GM19193 (cell line): ENCODE data around the gene ANXA9.

Experiments used
- POLR2A ChIP-seq: IDR thresholded peaks from 4 replicates; pipeline ENCODE4 v1.6.1; 2011; ENCODE audit not compliant: insufficient read depth, insufficient read length; ENCODE audit errors: extremely low read depth

ANXA9 gene, protein sequence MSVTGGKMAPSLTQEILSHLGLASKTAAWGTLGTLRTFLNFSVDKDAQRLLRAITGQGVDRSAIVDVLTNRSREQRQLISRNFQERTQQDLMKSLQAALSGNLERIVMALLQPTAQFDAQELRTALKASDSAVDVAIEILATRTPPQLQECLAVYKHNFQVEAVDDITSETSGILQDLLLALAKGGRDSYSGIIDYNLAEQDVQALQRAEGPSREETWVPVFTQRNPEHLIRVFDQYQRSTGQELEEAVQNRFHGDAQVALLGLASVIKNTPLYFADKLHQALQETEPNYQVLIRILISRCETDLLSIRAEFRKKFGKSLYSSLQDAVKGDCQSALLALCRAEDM

GRCh38 chr1:150981805-150982712 lies at the start of gene ANXA9:
ANXA9 (plus strand) TSS chr1:150982292; CDS start chr1:150983106, 814 bp downstream.
- TF ChIP-seq POLR2A = no peak

- TF ChIP-seq POLR2A = no peak
These were observed 37.2 kb upstream of the ANXA9 start for GRCh38 chr1:150944856-150945255.

DNA sequence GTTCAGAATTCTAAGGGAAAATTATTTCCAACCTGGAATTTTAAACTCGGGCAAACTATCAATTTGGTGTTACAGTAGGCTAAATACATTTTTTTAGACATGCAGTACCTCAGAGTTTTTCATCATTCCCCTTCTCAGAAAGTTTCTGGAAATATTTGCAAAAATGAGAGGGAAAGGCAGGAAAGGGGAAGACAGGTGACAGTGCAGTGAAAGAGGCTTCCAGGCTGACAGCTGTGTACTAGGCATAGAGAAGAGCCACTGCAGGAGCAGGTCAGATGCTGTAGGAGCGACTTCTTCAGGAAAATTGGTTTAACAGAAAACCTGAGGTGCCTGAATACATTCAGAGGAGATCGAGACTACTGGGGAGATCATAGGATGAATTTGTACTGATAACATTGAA lies 27.4 kb upstream of the ANXA9 start:
- TF ChIP-seq POLR2A = no peak

DNA sequence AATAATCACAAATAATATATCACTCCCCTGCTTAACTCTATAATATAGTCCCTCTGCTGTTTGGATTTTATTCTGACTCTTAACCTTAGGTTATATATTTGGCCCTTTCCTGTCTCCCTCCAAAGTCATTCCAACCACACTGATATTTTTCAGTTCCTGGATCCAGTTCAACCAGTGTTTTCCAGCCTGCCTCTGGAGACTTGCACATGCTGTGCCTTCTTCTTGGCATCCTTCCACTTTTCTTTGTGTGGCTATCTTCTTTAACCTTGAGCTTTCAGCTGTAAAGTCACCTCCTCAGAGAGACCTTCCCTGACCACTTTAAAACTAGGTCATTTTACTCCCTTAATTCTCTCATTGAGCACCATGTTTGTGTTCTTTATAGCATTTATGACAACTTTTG lies 26.8 kb upstream of the ANXA9 start:
- no peak for TF ChIP-seq POLR2A

DNA sequence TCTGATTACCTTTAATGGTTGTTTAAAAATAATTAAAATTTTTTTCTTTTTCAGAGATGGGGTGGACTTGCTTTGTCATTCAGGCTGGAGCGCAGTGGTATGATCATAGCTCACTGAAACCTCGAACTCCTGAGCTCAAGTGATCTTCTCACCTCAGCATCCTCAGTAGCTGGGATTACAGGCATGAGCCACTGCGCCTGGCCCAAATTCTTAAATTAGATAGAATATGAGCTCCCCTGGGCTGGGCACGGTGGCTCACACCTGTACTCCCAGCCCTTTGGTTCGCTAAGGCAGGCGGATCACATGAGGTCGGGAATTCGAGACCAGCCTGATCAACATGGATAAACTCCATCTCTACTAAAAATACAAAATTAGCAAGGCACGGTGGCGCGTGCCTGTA lies 24.4 kb upstream of the ANXA9 start:
- TF ChIP-seq POLR2A = no peak

- TF ChIP-seq POLR2A = no peak
These were observed 21.4 kb upstream of the ANXA9 start for GRCh38 chr1:150960646-150961045.

- TF ChIP-seq POLR2A = no peak
These were observed 20.3 kb upstream of the ANXA9 start for GRCh38 chr1:150961756-150962155.

DNA sequence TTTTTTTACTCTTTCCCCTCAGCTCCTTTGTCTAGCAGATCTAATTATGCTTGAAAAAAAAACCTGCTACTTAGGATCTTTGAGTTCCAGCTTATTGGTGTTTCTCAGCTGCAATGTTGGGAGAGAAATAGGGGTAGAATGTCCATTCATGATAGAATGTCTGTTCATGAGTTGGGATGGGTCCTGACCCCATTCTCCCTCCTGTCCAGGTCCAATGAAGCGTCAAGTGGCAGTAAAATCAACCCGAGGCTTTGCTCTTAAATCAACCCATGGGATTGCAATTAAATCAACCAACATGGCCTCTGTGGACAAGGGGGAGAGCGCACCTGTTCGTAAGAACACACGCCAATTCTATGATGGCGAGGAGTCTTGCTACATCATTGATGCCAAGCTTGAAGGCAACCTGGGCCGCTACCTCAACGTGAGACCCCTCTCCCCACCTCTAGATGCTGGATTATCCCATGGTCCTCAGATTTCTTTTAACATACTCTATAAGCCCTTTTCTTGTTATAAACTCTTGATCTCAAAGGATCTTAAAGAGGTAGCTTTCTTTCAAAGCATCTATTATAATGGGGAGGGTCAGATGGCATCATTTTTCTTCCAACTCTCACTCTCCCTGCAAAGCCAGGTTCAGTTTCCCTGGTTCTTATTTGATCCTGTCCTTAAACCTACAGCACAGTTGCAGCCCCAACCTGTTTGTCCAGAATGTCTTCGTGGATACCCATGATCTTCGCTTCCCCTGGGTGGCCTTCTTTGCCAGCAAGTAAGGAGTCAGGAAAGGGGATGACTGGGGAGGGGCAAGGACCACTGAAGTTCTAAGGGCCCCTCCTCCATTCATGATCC lies 18.6 kb upstream of the ANXA9 start:
- no peak for TF ChIP-seq POLR2A

- no peak for TF ChIP-seq POLR2A
These were observed 18.0 kb upstream of the ANXA9 start for GRCh38 chr1:150964164-150964489.

- no peak for TF ChIP-seq POLR2A
These were observed 16.5 kb upstream of the ANXA9 start for GRCh38 chr1:150965605-150966004.

DNA sequence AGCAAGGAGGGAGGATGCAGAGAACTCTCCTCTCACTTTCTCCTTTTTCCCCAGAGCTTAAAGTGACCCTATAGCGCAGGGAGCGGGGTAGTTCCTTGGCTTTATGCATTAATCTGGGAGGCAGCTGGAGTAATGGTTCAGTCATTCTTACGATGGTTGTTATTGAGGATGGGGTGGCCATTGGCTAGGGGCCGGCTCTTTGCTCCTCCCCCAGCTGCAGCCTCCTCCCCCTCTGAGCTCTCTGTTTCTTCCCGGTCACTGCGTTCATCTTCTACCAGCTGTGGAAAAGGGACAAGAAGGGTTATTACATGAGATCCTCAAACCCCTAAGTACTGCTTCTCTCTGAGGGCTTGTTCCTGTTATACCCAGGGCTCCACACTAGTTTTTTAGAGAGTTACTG lies 16.1 kb upstream of the ANXA9 start:
- no peak for TF ChIP-seq POLR2A

GRCh38 chr1:150967936-150968335 lies 14.2 kb upstream of the ANXA9 start:
- TF ChIP-seq POLR2A = no peak

DNA sequence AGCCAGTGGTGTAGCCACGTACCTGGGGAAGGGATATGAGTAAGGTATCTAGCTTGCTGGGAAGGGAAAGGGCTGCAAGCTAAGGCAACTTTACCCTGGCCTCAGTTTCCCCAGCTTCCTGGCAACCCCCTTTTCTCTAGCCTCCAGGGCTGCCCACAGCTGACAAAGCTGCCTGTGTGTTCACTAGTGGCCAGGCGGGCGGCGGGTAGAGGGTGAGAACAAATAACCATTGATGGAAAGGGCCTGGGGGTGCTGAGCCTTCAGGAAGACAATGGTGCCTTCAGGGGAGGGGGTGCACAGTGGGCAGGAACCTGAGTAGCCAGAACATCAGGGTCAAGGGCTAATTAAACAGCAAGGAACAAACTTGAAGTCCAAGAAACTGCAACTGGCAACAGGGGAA lies 13.6 kb upstream of the ANXA9 start:
- TF ChIP-seq POLR2A = no peak

- no peak for TF ChIP-seq POLR2A
These were observed 12.5 kb upstream of the ANXA9 start for GRCh38 chr1:150969626-150970025.
